Prostate gland (tissue), 2 donors: ENCODE data around the gene MRPL1.

Experiments
- CTCF ChIP-seq, 4 experiments: fragments of 200-600 bp in 2 of 4; fragments of 450-650 bp in 2 of 4; sonication (generic) in 2 of 4; IDR thresholded peaks; 1 replicate in 3 of 4; 2 replicates in 1 of 4; pipeline ENCODE4 v1.5.1; 2016 to 2019; ENCODE audit warnings: antibody characterized with exemption in 4 of 4, mild to moderate bottlenecking in 2 of 4, moderate library complexity in 2 of 4
- POLR2A ChIP-seq: fragments of 450-650 bp; IDR thresholded peaks from one replicate; pipeline ENCODE4 v1.6.1; 2016; ENCODE audit warnings: antibody characterized with exemption, mild to moderate bottlenecking
- POLR2AphosphoS5 ChIP-seq: sonication (generic); formaldehyde crosslinking; IDR thresholded peaks from one replicate; pipeline ENCODE4 v1.6.1; 2017; ENCODE audit warnings: antibody characterized with exemption

- TF ChIP-seq CTCF (IDR thresholded peaks at IDR 0.05): no peak
- no peak for TF ChIP-seq POLR2AphosphoS5
- TF ChIP-seq POLR2A: no peak
These were observed 43.2 kb upstream of the MRPL1 start for GRCh38 chr4:77819404-77819842.
